ENCODE data around the gene RSPH1. TPM values are rescaled to one million over a fixed set of nuclear protein-coding genes. Genes with fewer than 3 reads are reported as not detected.

The RSPH1 gene
- polyA plus RNA-seq, 3 donors = 0.13 to 1.6 (median 0.34) TPM

DNA sequence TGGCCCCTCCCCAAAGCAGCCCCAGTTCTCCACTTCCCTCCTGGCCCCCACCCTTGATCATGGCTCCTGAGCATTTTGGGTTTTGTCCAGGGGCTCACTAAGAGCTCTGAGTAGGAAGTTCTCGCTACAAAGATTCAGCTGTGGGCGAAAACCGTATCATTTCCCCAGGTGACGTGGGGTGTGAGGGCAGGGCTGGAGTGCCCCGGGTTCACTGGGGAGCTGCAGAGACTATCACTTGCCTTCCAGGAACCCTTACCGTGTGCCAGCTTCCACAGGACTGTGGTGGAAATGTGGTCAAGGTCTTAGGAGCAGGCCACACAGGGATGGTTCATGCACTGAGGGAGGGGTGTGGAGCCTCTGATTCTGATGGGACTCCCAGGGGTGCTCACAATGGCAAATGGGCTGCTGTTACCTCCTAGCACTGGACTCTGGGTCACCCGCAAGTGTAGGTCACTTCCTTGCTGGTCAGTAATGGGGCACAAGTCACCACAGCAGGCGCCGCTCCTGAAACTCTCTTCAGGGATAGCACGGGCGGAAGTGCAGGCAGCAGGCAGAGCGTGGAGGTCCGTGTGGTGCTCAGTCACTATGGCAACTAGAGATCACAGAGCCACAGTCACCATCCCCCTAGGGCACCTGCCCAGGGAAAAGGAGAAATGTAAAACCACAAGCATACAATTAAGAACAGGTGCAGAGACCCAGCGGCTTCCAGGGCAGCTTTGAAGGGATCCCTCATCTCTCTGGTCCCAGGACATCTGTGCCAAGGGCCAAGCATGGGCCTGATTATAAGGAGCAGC is 35.4 kb downstream of the RSPH1 start:
- WGBS, 3 donors = 58 to 75% (median 60%) methylated on average over 14 of the region's 14 CpGs
- H3K27ac ChIP-seq (ENCODE audit: low read depth, low read length) = no peak overlapping the region

GRCh38 chr21:42459546-42460215 is 36.3 kb downstream of the RSPH1 start:
- no peak overlapping the region for H3K27ac ChIP-seq (ENCODE audit: low read depth, low read length)
- 79 to 82% (median 81%) methylated on average over 11 of the region's 11 CpGs for WGBS, 3 donors

- WGBS, 3 donors = 73 to 94% (median 89%) methylated on average over 1 of the region's 1 CpG
- no peak overlapping the region for H3K27ac ChIP-seq (ENCODE audit: low read depth, low read length)
Measured at GRCh38 chr21:42459082-42459460, 37.0 kb downstream of the RSPH1 start.

DNA sequence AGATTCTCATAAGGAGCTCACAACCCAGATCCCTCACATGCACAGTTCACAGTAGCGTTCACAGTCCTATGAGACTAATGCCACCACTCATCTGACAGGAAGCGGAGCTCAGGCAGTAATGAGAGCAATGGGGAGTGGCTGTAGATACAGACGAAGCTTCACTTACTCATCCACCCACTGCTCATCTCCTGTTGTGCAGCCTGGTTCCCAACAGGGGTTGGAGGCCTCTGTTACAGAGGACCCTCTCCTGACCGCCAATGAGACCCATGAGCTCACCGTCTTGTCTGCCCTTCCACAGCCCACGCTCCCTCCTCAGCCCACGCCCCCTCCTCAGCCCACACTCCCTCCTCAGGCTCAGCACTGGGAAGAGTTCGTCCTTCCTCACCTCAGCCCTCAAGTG is 39.6 kb downstream of the RSPH1 start:
- 81 to 90% (median 85%) methylated on average over 8 of the region's 8 CpGs for WGBS, 3 donors
- H3K27ac ChIP-seq (ENCODE audit: low read depth, low read length) = no peak overlapping the region

DNA sequence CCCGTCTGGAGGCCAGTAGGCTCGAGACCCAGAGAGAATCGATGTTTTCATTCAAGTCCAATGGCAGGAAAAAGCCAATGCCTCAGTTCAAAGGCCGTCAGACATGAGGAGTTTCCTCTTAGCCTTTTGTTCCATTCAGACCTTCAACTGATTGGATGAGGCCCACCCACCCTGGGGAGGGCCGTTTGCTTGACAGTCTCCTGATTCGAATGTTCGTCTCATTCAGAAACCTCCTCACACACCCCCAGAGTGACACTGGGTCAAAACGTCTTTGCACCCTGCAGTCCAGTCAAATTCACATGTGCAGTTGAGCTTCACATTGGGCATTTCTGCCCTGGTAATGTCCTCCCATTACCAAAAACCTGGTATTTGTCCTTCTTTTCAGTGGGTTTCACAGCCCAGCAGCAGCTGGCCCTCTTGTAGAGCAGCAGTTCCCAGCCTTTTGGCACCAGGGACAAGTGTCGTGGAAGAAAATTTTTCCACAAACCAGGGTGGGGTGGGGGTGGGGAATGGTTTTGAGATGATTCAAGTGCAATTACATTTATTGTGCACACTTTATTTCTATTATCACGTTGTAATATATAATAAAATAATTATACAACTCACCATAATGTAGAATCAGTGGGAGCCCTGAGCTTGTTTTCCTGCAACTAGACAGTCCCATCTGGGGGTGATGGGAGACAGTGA is 40.1 kb downstream of the RSPH1 start:
- no peak overlapping the region for H3K27ac ChIP-seq (ENCODE audit: low read depth, low read length)
- WGBS, 3 donors = 80 to 89% (median 88%) methylated on average over 10 of the region's 10 CpGs

- H3K27ac ChIP-seq (ENCODE audit: low read depth, low read length) = no peak overlapping the region
- WGBS, 3 donors = 51 to 88% (median 52%) methylated on average over 9 of the region's 9 CpGs
Measured at GRCh38 chr21:42455196-42455595, 40.8 kb downstream of the RSPH1 start.

GRCh38 chr21:42454786-42455185 is 41.2 kb downstream of the RSPH1 start:
- WGBS, 3 donors = 64 to 81% (median 64%) methylated on average over 9 of the region's 9 CpGs
- no peak overlapping the region for H3K27ac ChIP-seq (ENCODE audit: low read depth, low read length)

DNA sequence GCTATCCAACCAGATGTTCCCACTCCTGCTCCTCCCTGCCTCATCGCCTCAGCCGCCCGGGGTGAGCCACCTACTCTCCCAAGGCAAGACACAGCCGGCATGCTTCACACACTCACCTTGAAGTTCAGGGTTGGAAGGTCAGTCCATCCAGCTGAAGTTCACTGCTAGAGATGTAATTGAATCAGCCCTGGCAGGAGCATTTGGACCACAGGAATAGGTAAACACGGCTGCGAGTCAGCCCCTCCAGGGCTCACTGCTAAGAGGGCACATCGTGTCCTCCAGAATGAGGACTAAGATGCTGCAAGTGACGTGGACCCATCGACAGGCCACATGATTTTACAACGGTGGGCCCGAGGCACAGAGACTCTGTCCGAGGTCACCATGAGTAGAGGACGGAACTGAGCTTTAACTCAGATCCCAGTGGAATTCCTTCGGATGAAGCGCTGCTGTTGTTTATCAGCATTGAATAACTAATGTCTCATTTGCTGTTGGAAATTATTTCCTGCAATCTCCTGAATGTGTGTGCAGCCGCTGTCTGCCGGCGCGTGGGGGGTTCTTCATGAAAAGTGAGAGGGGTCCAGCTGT is 41.9 kb downstream of the RSPH1 start:
- 63 to 70% (median 66%) methylated on average over 19 of the region's 19 CpGs for WGBS, 3 donors

DNA sequence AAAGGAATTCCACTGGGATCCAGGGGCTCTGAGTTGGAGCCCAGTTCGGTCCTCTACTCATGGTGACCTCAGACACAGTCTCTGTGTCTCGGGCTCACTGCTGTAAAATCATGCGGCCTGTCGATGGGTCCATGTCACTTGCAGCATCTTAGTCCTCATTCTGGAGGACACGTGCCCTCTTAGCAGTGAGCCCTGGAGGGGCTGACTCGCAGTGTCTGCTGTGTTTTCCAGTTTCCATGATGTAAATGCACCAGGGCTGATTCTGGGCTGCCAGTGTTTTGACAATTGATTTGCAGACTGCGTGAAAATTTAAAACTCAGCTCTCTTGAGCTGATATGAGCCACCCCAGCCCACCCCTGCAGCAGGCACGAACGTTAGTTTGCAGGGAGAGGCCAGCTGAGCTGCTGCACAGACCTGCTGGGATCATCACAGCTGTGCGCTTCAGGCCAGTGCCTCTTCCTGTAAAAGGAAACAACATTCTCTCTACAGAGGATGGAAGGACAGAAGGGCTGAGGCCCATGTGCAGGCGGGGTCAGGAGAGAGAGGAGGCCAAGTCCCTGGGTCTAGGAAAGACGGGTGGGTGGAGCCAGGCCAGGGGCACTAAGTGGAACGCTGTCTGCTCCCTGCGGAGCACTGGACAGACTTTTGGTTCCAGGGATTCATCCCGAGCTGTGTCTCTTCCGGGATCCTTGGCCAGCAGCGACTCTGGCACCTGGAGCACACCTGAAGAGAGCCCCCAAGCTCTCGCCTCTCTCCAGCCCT is 42.6 kb downstream of the RSPH1 start:
- 42 to 64% (median 46%) methylated on average over 18 of the region's 18 CpGs for WGBS, 3 donors

More for the DNA sequence above, 41.9 kb downstream of the RSPH1 start:
- H3K27ac ChIP-seq (ENCODE audit: low read depth, low read length) = no peak overlapping the region

GRCh38 chr21:42452401-42453223 is 43.4 kb downstream of the RSPH1 start:
- WGBS, 3 donors = 85 to 92% (median 86%) methylated on average over 22 of the region's 22 CpGs
- no peak overlapping the region for H3K27ac ChIP-seq (ENCODE audit: low read depth, low read length)

More for the DNA sequence above, 42.6 kb downstream of the RSPH1 start:
- no peak overlapping the region for H3K27ac ChIP-seq (ENCODE audit: low read depth, low read length)

DNA sequence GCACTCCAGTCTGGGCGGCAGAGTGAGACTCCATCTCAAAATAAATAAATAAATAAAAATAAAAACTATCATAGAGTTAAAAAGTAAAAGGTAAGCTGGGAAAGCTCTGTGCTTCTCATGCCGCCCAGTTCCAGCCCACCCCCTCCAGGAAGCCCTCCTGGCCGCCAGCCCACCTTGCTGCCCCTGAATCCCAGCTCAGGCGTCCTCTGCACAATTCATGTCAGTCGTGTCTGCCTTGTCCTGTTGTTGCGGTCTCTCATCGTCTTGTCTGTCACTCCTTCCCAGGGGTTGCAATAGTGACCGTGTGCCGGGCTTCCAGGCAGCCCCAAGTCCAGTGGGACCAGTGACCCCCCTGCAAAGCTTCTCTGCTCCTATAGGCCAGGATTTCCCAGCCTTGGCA is 44.1 kb downstream of the RSPH1 start:
- no peak overlapping the region for H3K27ac ChIP-seq (ENCODE audit: low read depth, low read length)

GRCh38 chr21:42448686-42449085 is 47.3 kb downstream of the RSPH1 start:
- 69 to 79% (median 75%) methylated on average over 3 of the region's 3 CpGs for WGBS, 3 donors
- H3K27ac ChIP-seq (ENCODE audit: low read depth, low read length) = no peak overlapping the region

More for the DNA sequence above, 44.1 kb downstream of the RSPH1 start:
- 93 to 98% (median 95%) methylated on average over 9 of the region's 9 CpGs for WGBS, 3 donors

DNA sequence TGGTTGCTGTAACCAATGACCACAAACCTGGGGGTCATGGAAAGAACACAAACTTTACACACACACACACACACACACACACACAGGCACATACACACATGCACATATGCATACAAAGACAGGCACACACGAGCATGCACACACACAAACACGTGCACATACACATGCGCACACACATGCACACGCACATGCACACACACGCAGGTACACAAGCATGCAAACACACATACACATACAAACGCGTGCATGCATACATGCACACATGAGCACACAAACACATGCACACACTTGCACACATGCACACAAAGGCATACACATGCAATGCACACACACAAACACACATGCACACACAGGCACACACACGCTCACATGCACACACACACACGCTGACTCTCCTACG is 48.3 kb downstream of the RSPH1 start:
- no peak overlapping the region for H3K27ac ChIP-seq (ENCODE audit: low read depth, low read length)
- WGBS, 3 donors = 89 to 94% (median 93%) methylated on average over 10 of the region's 10 CpGs

- WGBS, 3 donors = 81 to 84% (median 81%) methylated on average over 14 of the region's 14 CpGs
- no peak overlapping the region for H3K27ac ChIP-seq (ENCODE audit: low read depth, low read length)
Measured at GRCh38 chr21:42447182-42447581, 48.8 kb downstream of the RSPH1 start.

- H3K27ac ChIP-seq (ENCODE audit: low read depth, low read length) = no peak overlapping the region
- WGBS, 3 donors = 83 to 94% (median 93%) methylated on average over 4 of the region's 4 CpGs
Measured at GRCh38 chr21:42446531-42446930, 49.5 kb downstream of the RSPH1 start.

GRCh38 chr21:42445311-42445710 is 50.7 kb downstream of the RSPH1 start:
- WGBS, 3 donors = 85 to 86% (median 85%) methylated on average over 7 of the region's 7 CpGs
- no peak overlapping the region for H3K27ac ChIP-seq (ENCODE audit: low read depth, low read length)

GRCh38 chr21:42444745-42445059 is 51.3 kb downstream of the RSPH1 start:
- no peak overlapping the region for H3K27ac ChIP-seq (ENCODE audit: low read depth, low read length)
- WGBS, 3 donors = 78 to 82% (median 80%) methylated on average over 9 to 10 of the region's 10 CpGs
